Measurements from ENCODE around the gene MARCHF3.

The MARCHF3 gene, protein sequence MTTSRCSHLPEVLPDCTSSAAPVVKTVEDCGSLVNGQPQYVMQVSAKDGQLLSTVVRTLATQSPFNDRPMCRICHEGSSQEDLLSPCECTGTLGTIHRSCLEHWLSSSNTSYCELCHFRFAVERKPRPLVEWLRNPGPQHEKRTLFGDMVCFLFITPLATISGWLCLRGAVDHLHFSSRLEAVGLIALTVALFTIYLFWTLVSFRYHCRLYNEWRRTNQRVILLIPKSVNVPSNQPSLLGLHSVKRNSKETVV

DNA sequence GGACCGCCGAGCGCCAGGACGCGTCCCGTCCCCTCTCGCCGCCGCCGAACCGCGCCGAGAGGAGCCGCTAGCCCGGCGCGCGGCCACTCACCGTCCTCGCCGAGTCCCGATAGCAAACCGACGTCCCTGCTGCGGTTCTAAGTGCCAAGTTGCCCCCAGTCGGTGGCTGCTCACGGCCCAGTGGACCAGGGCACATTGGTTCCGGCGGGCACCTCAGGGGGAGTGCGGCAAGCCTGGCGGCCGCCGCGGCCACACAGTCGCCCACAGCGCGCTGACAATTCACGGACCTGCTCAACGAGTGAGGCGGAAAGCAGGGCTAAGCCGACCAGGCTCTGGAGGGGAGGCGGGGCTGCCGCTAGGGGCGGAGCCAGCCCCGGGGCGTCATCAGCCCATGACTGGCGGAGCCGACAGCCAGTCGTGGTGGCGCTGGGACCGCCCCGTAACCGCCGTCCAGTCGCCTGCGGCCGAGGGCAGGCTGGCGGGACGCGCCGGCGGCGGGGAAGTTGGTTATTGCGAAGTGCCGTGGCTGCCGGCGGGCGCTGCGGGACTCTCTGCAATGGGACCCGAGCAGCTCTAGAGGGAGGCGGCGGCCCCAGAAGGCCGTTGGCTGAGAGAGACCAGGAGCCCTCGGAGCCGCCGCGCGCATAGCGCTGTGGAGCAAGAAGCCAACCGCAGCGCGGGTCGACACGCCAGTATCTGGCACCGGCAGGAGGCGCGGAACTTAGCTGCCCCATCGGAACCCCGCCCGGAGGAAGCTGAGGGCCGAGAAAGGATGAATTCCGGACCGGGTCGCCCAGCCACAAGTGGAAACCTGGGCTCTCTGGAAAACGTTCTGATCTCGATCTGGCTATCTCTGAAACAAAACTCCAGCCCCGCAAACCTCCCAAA, at the start of gene MARCHF3:
TSS of gene MARCHF3 (minus strand) at position 300 of the 888 bp plus-strand sequence. CDS start 112,387 bp downstream, outside the sequence.
- Histone ChIP-seq H3K9me3 (ENCODE audit: control insufficient read depth, low read length) (no peaks in the 10 kb centered on the region), H3K36me3 (ENCODE audit: control insufficient read depth, insufficient read depth, low read length, severe bottlenecking) (no peaks in the 10 kb centered on the region), H3K27me3 (replicated peaks; ENCODE audit: control insufficient read depth, insufficient read depth, low read length) (peaks cover 7% of the 10 kb centered on the region), H3K4me1 (ENCODE audit: control insufficient read depth, insufficient read depth, low read length) (peaks cover 22% of the 10 kb centered on the region), H3K9ac (ENCODE audit: low read length) (peak within 1 kb of the TSS; percentile 87), H3K4me3 (ENCODE audit: low read length) (peak within 1 kb of the TSS; percentile 91)
- DNase-seq (ENCODE audit: low read depth), result peak; percentile 98

- no peak overlapping the region for H3K9ac ChIP-seq (ENCODE audit: low read length)
- no peaks in the 10 kb centered on the region for H3K9me3 ChIP-seq (ENCODE audit: control insufficient read depth, low read length)
- H3K4me1 ChIP-seq (ENCODE audit: control insufficient read depth, insufficient read depth, low read length), result peaks cover 9% of the 10 kb centered on the region
- no peak overlapping the region for H3K4me3 ChIP-seq (ENCODE audit: low read length)
- H3K27me3 ChIP-seq (replicated peaks; ENCODE audit: control insufficient read depth, insufficient read depth, low read length), result no peaks in the 10 kb centered on the region
- no peak for DNase-seq (ENCODE audit: low read depth)
- H3K36me3 ChIP-seq (ENCODE audit: control insufficient read depth, insufficient read depth, low read length, severe bottlenecking), result no peaks in the 10 kb centered on the region
Observed at GRCh38 chr5:127079994-127080491, 49.7 kb upstream of the MARCHF3 start.

DNA sequence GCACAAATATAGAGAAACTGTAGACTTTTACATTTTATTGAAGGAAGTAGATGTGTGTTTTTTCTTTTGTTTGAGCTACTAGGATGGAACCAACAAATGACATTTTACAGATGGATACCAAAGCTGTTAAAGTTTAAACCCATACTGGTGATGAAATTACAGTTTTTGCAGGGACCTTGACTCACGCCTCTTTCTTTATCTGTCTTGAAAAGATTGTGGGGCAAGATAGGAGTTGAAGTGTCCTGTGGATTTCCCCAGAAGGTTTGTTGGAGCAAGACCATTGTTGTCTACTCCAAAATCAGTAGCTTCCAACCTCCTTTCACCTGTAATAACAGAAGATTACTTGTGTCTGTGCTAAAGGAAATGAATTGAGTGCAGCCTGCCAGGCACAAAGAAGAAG, 47.0 kb upstream of the MARCHF3 start:
- H3K9ac ChIP-seq (ENCODE audit: low read length), result no peak overlapping the region
- no peak for DNase-seq (ENCODE audit: low read depth)
- H3K36me3 ChIP-seq (ENCODE audit: control insufficient read depth, insufficient read depth, low read length, severe bottlenecking), result no peaks in the 10 kb centered on the region

GRCh38 chr5:127076315-127077129, 46.2 kb upstream of the MARCHF3 start:
- Histone ChIP-seq H3K9ac (ENCODE audit: low read length) (no peak overlapping the region), H3K27me3 (replicated peaks; ENCODE audit: control insufficient read depth, insufficient read depth, low read length) (no peaks in the 10 kb centered on the region), H3K36me3 (ENCODE audit: control insufficient read depth, insufficient read depth, low read length, severe bottlenecking) (no peaks in the 10 kb centered on the region), H3K4me3 (ENCODE audit: low read length) (no peak overlapping the region), H3K9me3 (ENCODE audit: control insufficient read depth, low read length) (no peaks in the 10 kb centered on the region), H3K4me1 (ENCODE audit: control insufficient read depth, insufficient read depth, low read length) (peaks cover 13% of the 10 kb centered on the region)
- peak; percentile 14 for DNase-seq (ENCODE audit: low read depth)

More for the DNA sequence above, 47.0 kb upstream of the MARCHF3 start:
- Histone ChIP-seq H3K9me3 (ENCODE audit: control insufficient read depth, low read length) (no peaks in the 10 kb centered on the region), H3K4me3 (ENCODE audit: low read length) (no peak overlapping the region), H3K4me1 (ENCODE audit: control insufficient read depth, insufficient read depth, low read length) (peaks cover 13% of the 10 kb centered on the region), H3K27me3 (replicated peaks; ENCODE audit: control insufficient read depth, insufficient read depth, low read length) (no peaks in the 10 kb centered on the region)

- Histone ChIP-seq H3K9ac (ENCODE audit: low read length) (no peak overlapping the region), H3K4me1 (ENCODE audit: control insufficient read depth, insufficient read depth, low read length) (peaks cover 16% of the 10 kb centered on the region), H3K27me3 (replicated peaks; ENCODE audit: control insufficient read depth, insufficient read depth, low read length) (no peaks in the 10 kb centered on the region), H3K4me3 (ENCODE audit: low read length) (no peak overlapping the region), H3K36me3 (ENCODE audit: control insufficient read depth, insufficient read depth, low read length, severe bottlenecking) (no peaks in the 10 kb centered on the region), H3K9me3 (ENCODE audit: control insufficient read depth, low read length) (no peaks in the 10 kb centered on the region)
- DNase-seq (ENCODE audit: low read depth), result no peak
Observed at GRCh38 chr5:127074466-127074865, 44.1 kb upstream of the MARCHF3 start.

GRCh38 chr5:127072861-127073846, 42.8 kb upstream of the MARCHF3 start, which contains the start of gene C5orf63:
TSS of gene C5orf63 (minus strand) at chr5:127073502. CDS start at chr5:127058995, 14,507 bp downstream.
- Histone ChIP-seq H3K9ac (ENCODE audit: low read length) (peak within 1 kb of the TSS; percentile 77), H3K27me3 (replicated peaks; ENCODE audit: control insufficient read depth, insufficient read depth, low read length) (no peaks in the 10 kb centered on the region), H3K4me3 (ENCODE audit: low read length) (peak within 1 kb of the TSS; percentile 89), H3K36me3 (ENCODE audit: control insufficient read depth, insufficient read depth, low read length, severe bottlenecking) (no peaks in the 10 kb centered on the region), H3K4me1 (ENCODE audit: control insufficient read depth, insufficient read depth, low read length) (peaks cover 16% of the 10 kb centered on the region), H3K9me3 (ENCODE audit: control insufficient read depth, low read length) (no peaks in the 10 kb centered on the region)
- peak; percentile 71 for DNase-seq (ENCODE audit: low read depth)

- Histone ChIP-seq H3K9me3 (ENCODE audit: control insufficient read depth, low read length) (no peaks in the 10 kb centered on the region), H3K4me1 (ENCODE audit: control insufficient read depth, insufficient read depth, low read length) (peaks cover 8% of the 10 kb centered on the region), H3K4me3 (ENCODE audit: low read length) (no peak overlapping the region), H3K27me3 (replicated peaks; ENCODE audit: control insufficient read depth, insufficient read depth, low read length) (no peaks in the 10 kb centered on the region), H3K9ac (ENCODE audit: low read length) (no peak overlapping the region), H3K36me3 (ENCODE audit: control insufficient read depth, insufficient read depth, low read length, severe bottlenecking) (no peaks in the 10 kb centered on the region)
- no peak for DNase-seq (ENCODE audit: low read depth)
Observed at GRCh38 chr5:127070243-127070642, 39.9 kb upstream of the MARCHF3 start.

DNA sequence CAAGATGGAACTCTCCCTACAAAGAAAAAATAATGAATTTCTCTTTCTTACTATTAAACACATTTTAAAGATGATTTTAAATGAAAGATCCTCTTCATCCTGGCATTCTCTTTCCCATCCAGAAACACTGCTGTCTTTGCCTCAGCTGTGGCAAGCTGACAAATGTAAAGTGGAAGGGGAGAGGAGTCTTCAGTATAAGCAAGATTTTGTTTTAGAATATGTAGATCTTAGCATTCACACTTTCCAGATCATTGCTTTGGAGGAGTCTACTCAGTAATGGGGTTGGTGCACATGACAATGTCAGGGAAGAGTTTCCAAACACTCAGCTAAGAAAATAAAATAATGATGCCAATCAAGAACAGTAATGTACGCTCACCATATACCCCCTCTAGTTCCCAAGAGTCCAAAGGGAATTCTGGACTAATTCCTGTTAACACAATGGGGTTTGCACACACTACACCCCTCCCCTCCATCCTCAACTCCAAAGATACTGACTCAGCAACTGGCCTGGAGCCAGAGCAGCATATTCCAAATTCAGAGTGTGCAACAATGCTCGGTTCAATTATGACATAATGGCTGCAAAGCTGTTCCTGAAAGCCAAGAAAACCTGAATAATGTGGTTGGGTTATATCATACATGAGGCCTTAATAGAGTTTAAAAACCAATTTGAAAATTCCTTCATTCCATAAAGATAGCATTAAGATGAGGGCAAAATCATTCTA, 38.3 kb upstream of the MARCHF3 start:
- no peaks in the 10 kb centered on the region for H3K27me3 ChIP-seq (replicated peaks; ENCODE audit: control insufficient read depth, insufficient read depth, low read length)
- H3K4me3 ChIP-seq (ENCODE audit: low read length), result no peak overlapping the region
- no peaks in the 10 kb centered on the region for H3K36me3 ChIP-seq (ENCODE audit: control insufficient read depth, insufficient read depth, low read length, severe bottlenecking)
- peaks cover 8% of the 10 kb centered on the region for H3K4me1 ChIP-seq (ENCODE audit: control insufficient read depth, insufficient read depth, low read length)
- no peaks in the 10 kb centered on the region for H3K9me3 ChIP-seq (ENCODE audit: control insufficient read depth, low read length)
- peak; percentile 34 for DNase-seq (ENCODE audit: low read depth)
- H3K9ac ChIP-seq (ENCODE audit: low read length), result no peak overlapping the region

DNA sequence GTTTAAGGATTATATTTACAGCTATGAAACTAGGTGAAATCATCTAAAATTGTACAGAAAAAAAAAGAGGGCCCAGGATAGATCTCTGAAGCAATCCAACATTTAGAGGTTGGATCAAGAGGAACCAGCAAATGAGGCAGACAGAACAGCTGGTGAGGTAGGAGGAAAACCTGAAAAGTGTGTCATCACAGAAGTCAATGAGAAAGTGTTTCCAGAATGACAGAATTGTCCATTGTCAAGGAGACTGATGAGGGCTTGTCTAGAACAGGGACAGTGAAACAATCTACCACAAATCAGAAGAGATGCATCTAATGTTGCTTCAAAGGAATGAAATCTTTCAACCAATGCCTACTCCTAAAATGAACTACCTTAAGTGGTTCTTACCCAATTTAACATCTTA, 36.4 kb upstream of the MARCHF3 start:
- Histone ChIP-seq H3K36me3 (ENCODE audit: control insufficient read depth, insufficient read depth, low read length, severe bottlenecking) (no peaks in the 10 kb centered on the region), H3K27me3 (replicated peaks; ENCODE audit: control insufficient read depth, insufficient read depth, low read length) (no peaks in the 10 kb centered on the region), H3K9ac (ENCODE audit: low read length) (no peak overlapping the region), H3K4me3 (ENCODE audit: low read length) (no peak overlapping the region), H3K9me3 (ENCODE audit: control insufficient read depth, low read length) (no peaks in the 10 kb centered on the region), H3K4me1 (ENCODE audit: control insufficient read depth, insufficient read depth, low read length) (peaks cover 3% of the 10 kb centered on the region)
- no peak for DNase-seq (ENCODE audit: low read depth)
